ENCODE data around the gene CABLES1.

Gene CABLES1

DNA sequence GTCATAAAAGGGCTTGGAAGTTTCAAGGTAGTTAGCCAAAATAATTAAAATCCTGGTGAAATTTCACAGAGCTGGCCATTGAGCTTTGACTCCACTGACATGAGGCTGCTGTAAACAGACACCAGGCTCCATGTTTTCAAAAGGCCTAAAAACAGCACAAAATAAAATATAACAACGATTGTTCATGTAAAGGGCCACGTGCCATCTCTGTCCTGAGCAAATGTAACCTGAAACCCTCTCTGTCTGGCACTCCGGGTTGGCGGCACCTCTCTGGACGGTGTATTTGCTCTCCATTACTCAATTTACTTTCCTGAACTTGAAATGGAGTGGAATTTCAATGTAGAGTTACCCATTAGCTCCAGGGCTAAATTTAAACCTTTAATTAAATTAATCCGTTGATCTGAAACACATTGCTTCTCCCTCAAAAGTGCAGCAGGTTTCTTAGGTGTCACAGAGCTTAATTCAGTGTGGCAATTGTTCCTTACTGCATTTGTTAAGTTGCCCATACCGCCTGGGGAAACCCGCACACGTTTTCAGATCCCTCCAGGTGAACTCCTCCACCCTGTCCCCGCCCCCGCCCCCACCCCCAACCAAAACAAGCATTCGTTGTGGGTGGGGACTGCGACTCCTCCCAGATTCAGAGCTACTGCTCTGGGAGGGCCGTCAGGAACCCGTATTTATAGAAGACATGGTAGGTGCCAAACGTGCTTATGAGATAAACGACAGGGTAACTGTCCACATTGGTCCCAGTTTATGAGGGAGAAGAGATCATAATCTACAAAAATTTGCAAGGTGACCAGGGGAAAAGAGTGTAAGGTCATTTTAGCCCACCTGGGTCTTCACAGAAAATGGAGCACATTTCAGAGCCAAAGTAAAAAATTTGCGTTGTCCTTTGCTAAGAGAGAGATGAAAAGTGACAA lies 1.2 kb upstream of the CABLES1 start (continued):
- peak; percentile 95 for TF ChIP-seq PRDM10 (tag by site-specific recombination; IDR thresholded peaks at IDR 0.05)
- TF ChIP-seq ZBTB10 (tag by site-specific recombination; IDR thresholded peaks at IDR 0.05): no peak
- TF ChIP-seq ZNF513 (tag by site-specific recombination; IDR thresholded peaks at IDR 0.05): no peak
- TF ChIP-seq ZNF670 (tag by site-specific recombination; IDR thresholded peaks at IDR 0.05; ENCODE audit: low read depth): no peak
- no peak for TF ChIP-seq ZBTB7A (tag by site-specific recombination; IDR thresholded peaks at IDR 0.05; ENCODE audit: low read depth)
- TF ChIP-seq, protein P1, sequence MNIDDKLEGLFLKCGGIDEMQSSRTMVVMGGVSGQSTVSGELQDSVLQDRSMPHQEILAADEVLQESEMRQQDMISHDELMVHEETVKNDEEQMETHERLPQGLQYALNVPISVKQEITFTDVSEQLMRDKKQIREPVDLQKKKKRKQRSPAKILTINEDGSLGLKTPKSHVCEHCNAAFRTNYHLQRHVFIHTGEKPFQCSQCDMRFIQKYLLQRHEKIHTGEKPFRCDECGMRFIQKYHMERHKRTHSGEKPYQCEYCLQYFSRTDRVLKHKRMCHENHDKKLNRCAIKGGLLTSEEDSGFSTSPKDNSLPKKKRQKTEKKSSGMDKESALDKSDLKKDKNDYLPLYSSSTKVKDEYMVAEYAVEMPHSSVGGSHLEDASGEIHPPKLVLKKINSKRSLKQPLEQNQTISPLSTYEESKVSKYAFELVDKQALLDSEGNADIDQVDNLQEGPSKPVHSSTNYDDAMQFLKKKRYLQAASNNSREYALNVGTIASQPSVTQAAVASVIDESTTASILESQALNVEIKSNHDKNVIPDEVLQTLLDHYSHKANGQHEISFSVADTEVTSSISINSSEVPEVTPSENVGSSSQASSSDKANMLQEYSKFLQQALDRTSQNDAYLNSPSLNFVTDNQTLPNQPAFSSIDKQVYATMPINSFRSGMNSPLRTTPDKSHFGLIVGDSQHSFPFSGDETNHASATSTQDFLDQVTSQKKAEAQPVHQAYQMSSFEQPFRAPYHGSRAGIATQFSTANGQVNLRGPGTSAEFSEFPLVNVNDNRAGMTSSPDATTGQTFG (tag by site-specific recombination; IDR thresholded peaks at IDR 0.05; ENCODE audit: borderline replicate concordance): no peak
- TF ChIP-seq, protein P2, sequence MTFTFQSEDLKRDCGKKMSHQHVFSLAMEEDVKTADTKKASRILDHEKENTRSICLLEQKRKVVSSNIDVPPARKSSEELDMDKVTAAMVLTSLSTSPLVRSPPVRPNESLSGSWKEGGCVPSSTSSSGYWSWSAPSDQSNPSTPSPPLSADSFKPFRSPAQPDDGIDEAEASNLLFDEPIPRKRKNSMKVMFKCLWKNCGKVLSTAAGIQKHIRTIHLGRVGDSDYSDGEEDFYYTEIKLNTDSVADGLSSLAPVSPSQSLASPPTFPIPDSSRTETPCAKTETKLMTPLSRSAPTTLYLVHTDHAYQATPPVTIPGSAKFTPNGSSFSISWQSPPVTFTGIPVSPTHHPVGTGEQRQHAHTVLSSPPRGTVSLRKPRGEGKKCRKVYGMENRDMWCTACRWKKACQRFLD (tag by site-specific recombination; IDR thresholded peaks at IDR 0.05): no peak
- no peak for TF ChIP-seq ZNF248 (tag by site-specific recombination; IDR thresholded peaks at IDR 0.05)
- 0 out of 2 replicates have a peak, but pooled peaks have one; percentile 41 for TF ChIP-seq TSHZ1 (tag by site-specific recombination; IDR thresholded peaks at IDR 0.05; ENCODE audit: borderline replicate concordance)
- TF ChIP-seq ZNF138 (tag by site-specific recombination; IDR thresholded peaks at IDR 0.05; ENCODE audit: borderline replicate concordance): no peak
- TF ChIP-seq ZNF692 (tag by site-specific recombination; IDR thresholded peaks at IDR 0.05): peak; percentile 51; the same call in 1 of the 2 replicates
- peak; percentile 25; the same call in 1 of the 2 replicates for TF ChIP-seq ZNF664 (tag by site-specific recombination; IDR thresholded peaks at IDR 0.05)
- TF ChIP-seq GLI2 (tag by site-specific recombination; IDR thresholded peaks at IDR 0.05; ENCODE audit: borderline replicate concordance, low read depth): no peak
- no peak for TF ChIP-seq EGR2 (tag by site-specific recombination; IDR thresholded peaks at IDR 0.05; ENCODE audit: low read depth)
- TF ChIP-seq ZNF558 (tag by site-specific recombination; IDR thresholded peaks at IDR 0.05): no peak
- TF ChIP-seq ZNF585B (tag by site-specific recombination; IDR thresholded peaks at IDR 0.05): no peak
- peak; percentile 46; the same call in 1 of the 2 replicates for TF ChIP-seq PRDM1 (tag by site-specific recombination; IDR thresholded peaks at IDR 0.05)
- no peak for TF ChIP-seq ZBTB8A (tag by site-specific recombination; IDR thresholded peaks at IDR 0.05)
- TF ChIP-seq ZNF324 (tag by site-specific recombination; IDR thresholded peaks at IDR 0.05): no peak
- no peak for TF ChIP-seq ZFP69B (tag by site-specific recombination; IDR thresholded peaks at IDR 0.05)
